Head of caudate nucleus (tissue), 42 donors: ENCODE data around the gene CKS1B.

Source experiments
- DNase-seq, 42 donors: peaks; one replicate each; pipeline versions ENCODE4 v3.0.0 to v3.0.0-alpha.2; 2020 to 2021; ENCODE audit warnings: mixed read lengths in 7 of 42
- intact Hi-C: fragments of 100-400 bp; cut with DNase I; formaldehyde crosslinking; loops from one replicate; pipeline ENCODE4 v1.15.0; 2022

CKS1B gene

GRCh38 chr1:154974102-154974807 is at the start of gene CKS1B:
Gene CKS1B (plus strand): TSS chr1:154974681. CDS start chr1:154974746, 65 bp downstream.
- DNase-seq = peak; percentile 93 to 99 (median 98)
- intact Hi-C loops = no loop called here

- DNase-seq = no peak
- intact Hi-C loops = no loop called here
Measured at GRCh38 chr1:154925335-154926170, 48.9 kb upstream of the CKS1B start.

- no peak for DNase-seq
- intact Hi-C loops = no loop called here
Measured at GRCh38 chr1:154926201-154926600, 48.3 kb upstream of the CKS1B start.

DNA sequence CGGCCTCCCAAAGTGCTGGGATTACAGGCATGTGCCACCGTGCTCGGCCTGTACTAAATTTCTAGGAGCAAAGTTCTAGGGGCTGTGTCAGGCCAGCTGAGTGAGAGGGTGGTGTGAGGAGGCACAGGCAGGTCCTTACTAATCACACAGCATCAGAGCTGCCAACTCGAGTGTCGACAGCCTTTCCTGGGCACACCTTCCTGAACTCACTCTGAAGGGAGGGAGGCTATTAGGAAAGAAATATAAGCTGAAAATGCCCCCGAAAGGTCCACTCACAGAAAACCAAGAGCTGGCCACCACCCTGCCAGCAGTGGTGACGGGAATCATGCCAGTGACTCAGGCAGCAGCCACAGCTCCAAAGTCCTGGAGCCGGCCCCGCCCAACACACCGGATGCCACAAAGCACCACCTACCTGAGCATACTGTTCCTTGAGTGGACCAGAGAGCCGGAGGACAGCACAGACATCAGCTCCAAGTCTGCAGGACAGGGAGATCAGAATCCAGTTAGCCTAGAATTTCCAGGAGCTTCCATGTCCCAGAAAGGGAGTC is 42.5 kb upstream of the CKS1B start:
- intact Hi-C loops = no loop called here
- no peak for DNase-seq

DNA sequence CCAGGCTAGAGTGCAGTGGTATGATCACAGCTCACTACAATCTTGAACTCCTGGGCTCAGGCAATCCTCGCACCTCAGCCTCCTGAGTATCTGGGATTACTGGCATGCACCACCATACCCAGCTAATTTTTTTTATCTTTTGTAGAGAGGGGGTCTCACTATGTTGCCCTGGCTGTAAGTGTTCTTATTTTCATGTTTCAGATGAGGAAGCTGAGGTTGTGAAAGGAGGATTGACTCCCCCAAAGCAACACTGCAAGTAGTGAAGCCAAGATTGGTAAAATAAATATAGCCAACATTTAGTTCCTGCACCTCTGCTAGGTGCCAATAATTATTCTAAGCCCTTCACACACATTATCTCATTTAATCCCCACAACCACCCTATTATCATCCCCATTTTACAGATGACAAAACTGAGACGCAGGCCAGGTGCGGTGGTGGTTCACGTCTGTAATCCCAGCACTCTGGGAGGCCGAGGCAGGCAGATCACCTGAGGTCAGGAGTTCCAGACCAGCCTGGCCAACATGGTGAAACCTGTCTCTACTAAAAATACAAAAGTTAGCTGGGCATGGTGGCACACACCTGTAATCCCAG is 40.0 kb upstream of the CKS1B start:
- intact Hi-C loops = no loop called here
- DNase-seq = no peak

DNA sequence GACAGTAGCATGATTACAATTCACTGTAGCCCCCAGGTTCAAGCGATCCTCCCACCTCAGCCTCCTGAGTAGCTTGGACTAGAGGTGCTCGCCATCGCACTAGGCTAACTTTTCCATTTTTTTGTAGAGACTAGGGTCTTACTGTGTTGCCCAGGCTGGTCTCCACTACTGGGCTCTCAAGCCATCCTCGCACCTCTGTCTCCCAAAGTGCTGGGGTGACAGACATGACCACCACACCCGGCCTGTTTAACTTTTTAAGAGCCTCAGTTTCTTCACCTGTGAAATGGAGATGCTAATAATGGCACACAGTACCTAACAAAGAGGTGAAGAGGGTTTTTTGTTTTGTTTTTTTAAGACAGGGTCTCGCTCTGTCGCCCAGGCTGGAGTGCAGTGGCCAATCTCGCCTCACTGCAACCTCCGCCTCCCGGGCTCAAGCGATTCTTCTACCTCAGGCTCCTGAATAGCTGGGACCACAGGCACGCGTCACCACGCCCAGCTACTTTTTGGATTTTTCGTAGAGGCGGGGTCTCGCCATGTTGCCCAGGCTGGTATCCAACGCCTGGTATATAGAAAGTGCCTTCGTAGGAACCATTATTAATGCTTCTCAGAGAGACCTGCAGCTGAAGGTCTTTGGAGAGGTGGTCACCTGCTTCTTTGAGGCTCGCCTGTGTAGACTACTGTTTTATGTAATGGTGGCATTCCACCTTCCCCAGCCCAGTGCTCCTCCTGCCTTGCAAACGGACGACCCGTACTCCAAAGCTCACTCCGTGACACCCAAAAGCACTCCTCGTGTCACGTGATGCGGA is 38.5 kb upstream of the CKS1B start:
- peak in 1 of 42 donors; percentile 31 for DNase-seq
- intact Hi-C loops = loop anchor here (5.0 kb wide), 1 partner anchor 379 kb away; the partner anchor contains the start of gene UBE2Q1

- intact Hi-C loops = loop anchor here (5.0 kb wide), 1 partner anchor 379 kb away; the partner anchor contains the start of gene UBE2Q1
- peak; percentile 92 to 99 (median 97) for DNase-seq
Measured at GRCh38 chr1:154936555-154937084, 37.9 kb upstream of the CKS1B start, which contains the start of gene PMVK. Gene PMVK (minus strand): TSS chr1:154936719. CDS start chr1:154936685, 34 bp downstream.

- DNase-seq = peak; percentile 83 to 96 (median 93)
- intact Hi-C loops = loop anchor here (5.0 kb wide), 1 partner anchor 380 kb away; the partner anchor contains the start of gene UBE2Q1
Measured at GRCh38 chr1:154937085-154937987, 37.1 kb upstream of the CKS1B start.

DNA sequence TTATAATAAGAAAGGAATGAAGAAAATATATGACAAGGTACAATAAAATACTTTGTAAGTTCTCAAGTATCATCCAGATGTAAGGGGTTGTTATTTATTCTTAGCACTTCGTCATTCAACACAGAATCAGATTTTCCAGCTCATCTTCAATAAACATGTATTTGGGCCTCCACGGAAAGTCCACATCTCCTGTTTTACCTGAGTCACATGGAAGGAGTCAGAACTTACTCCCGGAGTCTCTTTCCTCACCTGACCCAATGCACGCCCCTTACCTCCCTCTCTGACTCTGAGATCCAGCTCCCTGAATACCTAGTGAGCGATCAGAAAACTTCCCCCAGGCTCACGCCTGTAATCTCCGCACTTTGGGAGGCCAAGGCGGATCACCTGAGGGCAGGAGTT is 36.5 kb upstream of the CKS1B start:
- DNase-seq = no peak
- intact Hi-C loops = loop anchor here (5.0 kb wide), 1 partner anchor 381 kb away; the partner anchor contains the start of gene UBE2Q1

GRCh38 chr1:154938604-154939399 is 35.7 kb upstream of the CKS1B start:
- intact Hi-C loops = loop anchor here (5.0 kb wide), 1 partner anchor 382 kb away; the partner anchor contains the start of gene UBE2Q1
- no peak for DNase-seq

DNA sequence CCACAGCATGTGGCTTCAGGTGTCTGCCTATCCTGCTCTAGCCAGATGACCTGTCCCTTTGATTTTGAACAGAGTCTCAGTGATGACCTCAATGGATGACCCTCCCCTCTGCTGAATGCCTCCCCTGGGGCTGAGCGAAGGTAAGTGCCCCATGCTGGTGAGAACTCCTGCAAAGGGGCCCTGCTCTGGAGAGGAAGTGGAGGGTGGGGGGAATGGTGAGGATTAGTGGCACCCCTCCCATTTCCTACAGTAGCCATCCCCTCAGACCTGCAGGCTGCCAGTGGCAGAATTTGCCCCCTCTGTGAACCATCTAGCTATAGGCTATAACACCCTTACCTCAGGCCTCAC is 34.3 kb upstream of the CKS1B start:
- intact Hi-C loops = no loop called here
- DNase-seq = no peak

- intact Hi-C loops = no loop called here
- no peak for DNase-seq
Measured at GRCh38 chr1:154940651-154941194, 33.8 kb upstream of the CKS1B start.

GRCh38 chr1:154941333-154942013 is 33.0 kb upstream of the CKS1B start:
- peak in 8 of 42 donors; percentile 16 to 60 (median 40) for DNase-seq
- intact Hi-C loops = no loop called here

- DNase-seq = peak in 31 of 42 donors; percentile 17 to 77 (median 50)
- intact Hi-C loops = no loop called here
Measured at GRCh38 chr1:154943649-154944400, 30.7 kb upstream of the CKS1B start.
